LNCAP (cell line): ENCODE measurements around the gene RXRA.

Source experiments
- TF ChIP-seq, protein P1 (sequence below): fragments of 450-650 bp; IDR thresholded peaks from 2 replicates; pipeline ENCODE4 v1.5.1; 2017; ENCODE audit warnings: mild to moderate bottlenecking

The RXRA gene

DNA sequence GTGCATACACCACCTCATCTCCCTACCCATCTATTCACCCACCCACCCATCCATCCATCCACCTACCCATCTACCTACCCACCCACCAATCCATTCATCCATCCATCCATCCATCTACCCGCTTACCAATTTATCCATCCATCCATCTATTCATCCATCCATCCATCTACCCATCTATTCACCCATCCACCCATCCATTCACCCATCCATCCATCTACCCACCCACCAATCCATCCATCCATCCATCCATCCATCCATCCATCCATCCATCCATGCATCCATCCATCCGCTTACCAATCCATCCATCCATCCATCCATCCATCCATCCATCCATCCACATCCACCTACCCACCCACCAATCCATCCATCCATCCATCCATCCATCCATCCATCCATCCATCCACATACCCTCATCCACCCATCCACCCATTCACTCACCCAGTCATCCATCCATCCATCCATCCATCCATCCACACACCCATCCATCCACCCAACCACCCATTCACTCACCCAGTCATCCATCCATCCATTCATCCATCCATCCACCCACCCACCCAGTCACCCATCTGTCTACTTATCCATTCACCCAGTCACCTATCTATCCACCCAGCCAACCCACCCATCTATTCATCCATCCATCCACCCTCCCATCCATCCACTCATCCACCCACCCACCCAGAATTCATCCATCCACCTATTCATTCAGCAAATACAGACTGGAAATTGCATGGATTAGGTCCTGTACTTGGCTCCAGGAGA, 125.6 kb downstream of the RXRA start:
- TF ChIP-seq, protein P1, sequence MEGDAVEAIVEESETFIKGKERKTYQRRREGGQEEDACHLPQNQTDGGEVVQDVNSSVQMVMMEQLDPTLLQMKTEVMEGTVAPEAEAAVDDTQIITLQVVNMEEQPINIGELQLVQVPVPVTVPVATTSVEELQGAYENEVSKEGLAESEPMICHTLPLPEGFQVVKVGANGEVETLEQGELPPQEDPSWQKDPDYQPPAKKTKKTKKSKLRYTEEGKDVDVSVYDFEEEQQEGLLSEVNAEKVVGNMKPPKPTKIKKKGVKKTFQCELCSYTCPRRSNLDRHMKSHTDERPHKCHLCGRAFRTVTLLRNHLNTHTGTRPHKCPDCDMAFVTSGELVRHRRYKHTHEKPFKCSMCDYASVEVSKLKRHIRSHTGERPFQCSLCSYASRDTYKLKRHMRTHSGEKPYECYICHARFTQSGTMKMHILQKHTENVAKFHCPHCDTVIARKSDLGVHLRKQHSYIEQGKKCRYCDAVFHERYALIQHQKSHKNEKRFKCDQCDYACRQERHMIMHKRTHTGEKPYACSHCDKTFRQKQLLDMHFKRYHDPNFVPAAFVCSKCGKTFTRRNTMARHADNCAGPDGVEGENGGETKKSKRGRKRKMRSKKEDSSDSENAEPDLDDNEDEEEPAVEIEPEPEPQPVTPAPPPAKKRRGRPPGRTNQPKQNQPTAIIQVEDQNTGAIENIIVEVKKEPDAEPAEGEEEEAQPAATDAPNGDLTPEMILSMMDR = no peak

DNA sequence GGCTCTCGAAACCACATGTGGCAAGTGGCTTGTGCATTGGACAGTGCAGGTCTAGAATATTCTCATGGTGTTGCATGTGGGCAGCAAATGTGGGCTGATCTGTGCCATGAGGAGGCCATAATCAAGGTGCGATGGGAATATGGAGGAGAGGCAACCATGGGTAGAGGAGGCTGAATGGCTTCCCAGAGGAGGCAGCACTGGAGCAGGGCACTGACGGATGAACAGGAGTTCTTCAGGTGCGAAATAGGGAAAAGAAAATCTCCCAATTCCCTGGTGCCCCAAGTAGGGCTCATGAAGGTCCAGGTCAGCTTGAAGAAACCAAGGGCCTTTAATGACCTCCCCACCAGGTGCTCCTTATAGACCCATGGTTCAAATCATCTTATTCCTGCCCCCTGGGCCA, 126.5 kb downstream of the RXRA start:
- TF ChIP-seq, protein P1 = no peak

DNA sequence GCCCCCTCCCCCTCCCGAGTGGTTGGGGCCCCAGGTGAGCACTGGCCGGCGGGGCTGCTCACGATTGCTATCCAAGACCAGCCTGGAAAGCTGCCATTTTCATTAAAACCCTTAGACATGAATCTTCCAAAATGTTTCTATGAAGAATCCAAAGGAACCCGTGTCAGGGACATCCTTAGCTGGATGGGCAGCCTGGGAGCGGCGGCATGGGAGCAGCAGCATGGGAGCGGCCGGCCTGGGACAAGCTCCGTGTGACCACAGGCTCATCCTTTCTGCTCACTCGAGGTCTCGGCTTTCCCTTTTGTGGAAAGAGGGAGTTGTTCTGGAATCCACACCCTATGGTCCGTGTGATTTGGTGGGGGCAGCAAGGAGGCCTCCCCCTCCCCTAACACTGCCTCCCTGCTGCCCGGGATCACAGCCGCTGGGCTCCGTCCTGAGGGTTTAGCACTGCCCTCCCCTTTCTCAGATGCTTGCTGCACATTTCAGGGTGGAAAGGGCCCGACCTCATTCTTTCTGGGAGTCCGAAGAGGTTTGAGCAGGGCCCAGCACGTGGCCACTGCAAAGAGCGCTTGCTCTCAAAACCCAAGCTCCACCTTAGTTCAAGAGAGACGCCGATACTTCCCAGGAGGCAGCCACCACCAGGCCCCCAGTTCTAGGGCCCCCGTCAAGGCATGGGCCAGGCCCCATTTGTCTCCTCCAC, 127.7 kb downstream of the RXRA start:
- TF ChIP-seq, protein P1 = no peak

DNA sequence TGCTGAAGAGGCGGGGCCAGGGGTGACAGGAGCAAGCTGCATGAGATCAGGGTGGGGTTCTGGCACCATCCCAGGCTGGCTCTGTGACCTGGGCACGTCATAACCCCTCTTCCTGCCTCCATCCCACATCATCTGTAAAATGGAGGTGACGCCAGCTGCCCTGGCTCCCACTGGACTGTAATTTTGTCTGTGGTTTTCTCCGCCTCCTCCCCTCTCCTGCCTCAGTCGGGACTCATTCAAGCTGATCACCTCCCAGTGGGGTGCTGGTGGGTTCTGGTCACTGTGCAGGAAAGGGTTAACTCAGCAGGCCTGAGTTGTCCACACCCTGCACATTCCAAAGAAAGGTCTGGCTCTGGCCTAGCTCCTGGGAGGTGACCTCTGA, 128.2 kb downstream of the RXRA start:
- TF ChIP-seq, protein P1 = no peak

DNA sequence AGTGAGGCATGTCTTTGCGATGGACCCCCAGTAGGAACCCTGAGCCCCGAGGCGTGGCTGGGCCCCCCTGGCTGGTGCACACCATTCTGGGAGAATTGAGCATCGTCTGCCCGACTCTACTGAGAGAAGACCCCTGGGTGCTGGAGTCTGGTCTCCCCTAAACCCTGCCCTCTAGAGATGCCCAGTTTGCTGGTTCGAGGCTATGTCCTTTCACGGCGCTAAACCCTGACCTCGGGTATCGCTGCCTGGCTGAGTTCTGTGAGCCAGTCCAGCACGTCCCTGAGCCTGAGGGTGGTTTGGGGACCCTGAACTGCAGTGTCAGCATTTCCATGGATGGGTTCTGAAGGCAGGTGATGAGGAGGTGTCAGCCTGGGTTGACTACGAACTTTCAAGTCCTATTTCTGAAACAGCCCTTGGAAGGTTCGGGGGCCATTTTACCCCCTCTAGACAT, 128.8 kb downstream of the RXRA start:
- TF ChIP-seq, protein P1 = no peak

DNA sequence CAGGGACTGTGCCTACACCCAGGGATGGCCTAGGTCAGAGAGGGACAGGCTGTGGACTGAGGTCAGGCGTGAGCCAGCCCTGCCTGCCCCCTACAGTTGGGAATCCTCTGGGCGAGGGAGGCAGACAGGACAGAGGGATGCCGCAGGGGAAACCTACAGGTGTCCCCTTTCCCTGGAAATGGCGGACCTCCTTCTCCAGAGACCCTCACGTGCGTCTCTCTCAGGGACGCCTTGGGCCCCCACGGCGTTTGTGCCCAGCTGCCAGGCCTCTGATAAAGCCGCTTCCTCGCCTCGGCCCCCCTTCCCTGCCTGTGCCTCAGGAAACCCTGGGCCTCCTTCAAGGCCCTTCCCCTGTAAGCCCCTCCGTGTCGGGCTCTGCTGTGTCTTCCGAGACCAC, 129.3 kb downstream of the RXRA start:
- TF ChIP-seq, protein P1 = no peak

DNA sequence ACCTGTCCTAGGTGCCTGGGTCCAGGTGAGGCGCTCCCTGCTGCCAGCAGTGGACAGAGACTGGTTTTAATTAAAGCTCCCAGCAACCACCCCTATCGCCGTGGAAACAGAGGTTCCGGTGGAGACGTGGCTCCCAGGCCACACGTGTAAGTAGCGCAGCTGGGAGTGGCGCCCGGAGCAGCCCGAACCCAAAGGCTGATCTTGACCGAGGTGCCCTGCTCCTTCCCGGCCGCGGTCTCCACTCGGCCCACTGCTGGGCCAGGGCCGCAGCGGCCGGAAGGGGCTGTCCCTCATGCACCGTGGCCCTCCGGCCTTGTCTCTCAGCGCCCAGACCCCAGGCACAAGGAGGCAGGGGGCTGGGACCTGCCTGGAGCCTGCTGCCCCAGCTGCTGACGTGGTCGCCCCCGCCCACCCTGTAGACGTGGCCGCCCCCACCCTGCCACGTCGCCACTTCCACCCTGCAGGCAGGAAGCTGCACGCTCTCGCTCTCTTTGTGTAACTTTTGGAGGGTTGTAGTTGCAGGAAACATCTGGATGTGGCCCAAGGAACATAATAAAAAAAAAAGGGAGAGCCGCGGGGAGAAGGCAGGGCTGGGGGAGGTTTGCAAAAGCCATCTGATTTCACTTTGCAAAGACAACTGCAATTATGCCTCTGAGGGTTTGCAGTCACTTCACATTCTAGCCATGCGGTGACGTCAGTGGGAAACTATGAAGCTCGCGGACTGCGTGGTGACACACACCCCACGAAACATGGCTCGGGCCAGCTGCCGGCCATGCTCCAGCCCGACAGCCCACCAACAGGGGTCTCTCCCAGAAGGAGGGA, 129.9 kb downstream of the RXRA start:
- TF ChIP-seq, protein P1 = no peak
